Vagina (tissue), 2 donors: ENCODE measurements around the gene IQGAP2.

Experiments used
- POLR2A ChIP-seq, 2 donors: fragments of 450-650 bp; IDR thresholded peaks; one replicate each; pipeline ENCODE4 v1.6.1; 2017; ENCODE audit warnings: antibody characterized with exemption in 2 of 2, mild to moderate bottlenecking in 2 of 2, moderate library complexity in 2 of 2
- POLR2AphosphoS5 ChIP-seq, 2 donors: sonication (generic); formaldehyde crosslinking; IDR thresholded peaks; one replicate each; pipeline ENCODE4 v1.9.0; 2017; ENCODE audit warnings: antibody characterized with exemption in 2 of 2, mild to moderate bottlenecking in 2 of 2, low read depth in 1 of 2; ENCODE audit not compliant: insufficient read depth in 1 of 2
- TF ChIP-seq, protein P1 (sequence below), 3 experiments: fragments of 450-650 bp in 2 of 3; fragments of 200-600 bp in 1 of 3; sonication (generic) in 1 of 3; IDR thresholded peaks; one replicate each; pipeline ENCODE4 v1.5.1; 2017 to 2019; ENCODE audit warnings: antibody characterized with exemption in 3 of 3, mild to moderate bottlenecking in 2 of 3, moderate library complexity in 2 of 3

DNA sequence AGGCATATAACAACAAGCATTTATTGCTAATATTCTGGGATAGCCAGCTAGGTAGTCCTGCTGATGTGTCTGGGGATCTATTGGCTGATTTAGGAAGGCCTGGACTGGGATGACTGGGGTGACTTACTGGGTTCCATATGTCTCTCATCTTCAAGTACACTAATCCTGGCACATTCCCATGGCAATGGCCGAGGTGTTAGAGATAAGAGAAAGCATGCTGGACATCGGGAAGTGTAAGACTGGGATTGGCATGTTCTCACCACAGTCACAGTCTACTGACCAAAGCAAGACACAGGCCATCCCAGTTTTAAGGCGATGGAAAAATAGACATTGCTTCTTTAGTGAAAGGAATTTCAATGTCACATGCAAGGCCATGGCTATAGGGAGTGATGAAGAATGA lies 342.6 kb downstream of the IQGAP2 start:
- TF ChIP-seq, protein P1, sequence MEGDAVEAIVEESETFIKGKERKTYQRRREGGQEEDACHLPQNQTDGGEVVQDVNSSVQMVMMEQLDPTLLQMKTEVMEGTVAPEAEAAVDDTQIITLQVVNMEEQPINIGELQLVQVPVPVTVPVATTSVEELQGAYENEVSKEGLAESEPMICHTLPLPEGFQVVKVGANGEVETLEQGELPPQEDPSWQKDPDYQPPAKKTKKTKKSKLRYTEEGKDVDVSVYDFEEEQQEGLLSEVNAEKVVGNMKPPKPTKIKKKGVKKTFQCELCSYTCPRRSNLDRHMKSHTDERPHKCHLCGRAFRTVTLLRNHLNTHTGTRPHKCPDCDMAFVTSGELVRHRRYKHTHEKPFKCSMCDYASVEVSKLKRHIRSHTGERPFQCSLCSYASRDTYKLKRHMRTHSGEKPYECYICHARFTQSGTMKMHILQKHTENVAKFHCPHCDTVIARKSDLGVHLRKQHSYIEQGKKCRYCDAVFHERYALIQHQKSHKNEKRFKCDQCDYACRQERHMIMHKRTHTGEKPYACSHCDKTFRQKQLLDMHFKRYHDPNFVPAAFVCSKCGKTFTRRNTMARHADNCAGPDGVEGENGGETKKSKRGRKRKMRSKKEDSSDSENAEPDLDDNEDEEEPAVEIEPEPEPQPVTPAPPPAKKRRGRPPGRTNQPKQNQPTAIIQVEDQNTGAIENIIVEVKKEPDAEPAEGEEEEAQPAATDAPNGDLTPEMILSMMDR (IDR thresholded peaks at IDR 0.05): no peak
- no peak for TF ChIP-seq POLR2A (IDR thresholded peaks at IDR 0.05)
- TF ChIP-seq POLR2AphosphoS5 (IDR thresholded peaks at IDR 0.05; ENCODE audit: insufficient read depth in 1 of 2, low read depth in 1 of 2): no peak
